Mucosa of gallbladder (tissue), 1 donor: ENCODE results near the gene MEG3. TPM values are rescaled to one million over a fixed set of nuclear protein-coding genes. Genes with fewer than 3 reads are reported as not detected.

Experiments
- DNase-seq: peaks from one replicate; pipeline ENCODE4 v3.0.0-alpha.2; 2020; ENCODE audit warnings: low spot score
- total RNA-seq: library from RNA; stranded (reverse); gene quantifications from one replicate; pipeline ENCODE4 v1.2.1, GENCODE V29; 2021
- donor health status: DM: no; HTN: no; CAD: no.

Gene MEG3
- total RNA-seq, 1 donor from 2014 or later: 132 TPM

GRCh38 chr14:100832311-100832960 lies 6.5 kb downstream of the MEG3 start:
- no peak for DNase-seq

DNA sequence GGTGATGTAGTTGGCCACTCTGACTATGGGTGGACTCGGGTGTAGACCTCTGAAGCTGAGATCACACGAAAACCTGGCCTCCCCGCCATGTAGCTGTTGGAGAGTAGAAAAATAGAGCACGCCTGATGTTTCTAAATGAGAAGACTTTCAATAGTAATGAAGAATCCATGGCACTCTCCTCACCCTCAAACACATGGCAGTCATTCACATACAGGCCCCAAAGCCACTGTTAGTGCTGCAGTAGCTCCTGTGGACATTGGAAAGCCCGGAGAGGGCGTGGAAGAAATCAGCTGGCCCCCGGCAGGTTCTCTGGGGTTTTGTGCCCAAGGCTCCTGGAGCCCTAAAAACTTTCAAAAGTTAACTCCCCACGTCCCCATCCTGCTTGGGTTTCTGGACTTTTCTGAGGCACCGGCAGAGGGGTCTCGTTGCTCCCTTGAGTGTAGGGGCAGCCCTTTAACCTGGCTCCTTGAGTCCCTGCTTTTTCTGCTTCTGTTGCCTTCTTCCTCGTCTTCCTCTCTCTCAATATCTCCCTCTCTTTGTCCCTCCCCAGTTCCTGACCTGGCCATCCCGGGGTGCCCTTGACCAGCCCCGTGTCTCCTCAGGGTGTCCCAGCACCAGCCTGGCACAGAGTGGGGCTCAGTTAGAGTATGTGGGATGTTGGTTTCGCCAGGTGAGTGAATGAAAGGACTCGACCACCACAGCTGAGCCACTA lies 8.3 kb downstream of the MEG3 start:
- no peak for DNase-seq

- DNase-seq: no peak
These were observed 9.1 kb downstream of the MEG3 start for GRCh38 chr14:100834794-100835547.

DNA sequence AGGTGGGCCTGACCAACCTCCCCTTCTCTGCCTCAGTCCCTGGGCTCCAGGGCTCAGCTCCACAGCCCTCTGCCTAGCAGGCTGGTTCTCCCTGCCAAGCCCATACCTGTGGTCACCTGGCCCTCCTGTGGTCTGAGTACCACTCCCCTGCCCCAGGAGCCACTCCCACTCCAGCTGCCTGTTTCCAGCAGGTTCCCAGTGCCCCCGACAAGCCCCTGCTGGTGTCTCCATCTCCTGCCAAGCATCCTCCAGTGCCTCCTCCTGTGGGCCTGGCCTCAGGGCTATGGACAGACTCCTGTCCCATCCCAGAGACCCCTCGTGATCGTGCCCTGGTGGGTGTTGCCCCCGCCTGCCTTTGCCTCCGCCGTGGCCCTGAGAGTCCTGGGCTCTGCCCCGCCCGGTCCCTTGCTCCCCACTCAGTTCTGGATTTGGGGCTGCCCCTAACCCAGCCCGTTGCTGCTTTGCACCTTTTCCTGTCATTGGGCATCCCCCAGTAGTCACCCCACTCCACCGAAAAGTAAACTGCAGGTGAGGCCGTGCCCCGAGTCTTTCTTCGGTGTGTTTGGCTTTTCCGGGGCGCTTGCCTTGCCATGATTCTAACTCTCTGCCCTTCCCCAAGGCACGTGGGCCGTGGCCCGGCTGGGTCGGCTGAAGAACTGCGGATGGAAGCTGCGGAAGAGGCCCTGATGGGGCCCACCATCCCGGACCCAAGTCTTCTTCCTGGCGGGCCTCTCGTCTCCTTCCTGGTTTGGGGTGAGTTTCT lies 9.8 kb downstream of the MEG3 start:
- no peak for DNase-seq

DNA sequence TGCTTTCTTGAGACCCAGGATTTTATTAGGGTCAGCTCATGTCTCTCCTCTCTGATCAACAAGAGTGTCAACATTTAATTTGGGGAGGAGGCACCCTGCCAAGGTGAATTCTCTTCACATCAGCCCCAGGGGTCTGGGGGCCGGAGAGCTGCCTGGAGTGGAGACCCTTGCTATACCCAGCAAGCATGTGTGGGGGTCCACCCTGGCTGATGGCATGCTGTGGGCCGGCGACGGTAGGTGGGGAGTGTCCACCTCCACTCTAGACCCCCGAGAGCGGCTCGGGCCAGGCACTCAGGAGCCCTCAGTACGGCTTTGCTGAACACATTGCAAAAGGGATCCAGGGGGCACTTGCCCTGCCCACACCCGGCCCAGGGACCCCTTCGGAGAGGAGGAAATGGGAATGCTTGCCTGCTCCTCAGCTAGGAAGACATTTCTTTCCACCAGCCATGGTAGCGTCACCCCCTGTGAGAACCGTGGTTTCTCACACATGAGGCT lies 10.4 kb downstream of the MEG3 start:
- no peak for DNase-seq

DNA sequence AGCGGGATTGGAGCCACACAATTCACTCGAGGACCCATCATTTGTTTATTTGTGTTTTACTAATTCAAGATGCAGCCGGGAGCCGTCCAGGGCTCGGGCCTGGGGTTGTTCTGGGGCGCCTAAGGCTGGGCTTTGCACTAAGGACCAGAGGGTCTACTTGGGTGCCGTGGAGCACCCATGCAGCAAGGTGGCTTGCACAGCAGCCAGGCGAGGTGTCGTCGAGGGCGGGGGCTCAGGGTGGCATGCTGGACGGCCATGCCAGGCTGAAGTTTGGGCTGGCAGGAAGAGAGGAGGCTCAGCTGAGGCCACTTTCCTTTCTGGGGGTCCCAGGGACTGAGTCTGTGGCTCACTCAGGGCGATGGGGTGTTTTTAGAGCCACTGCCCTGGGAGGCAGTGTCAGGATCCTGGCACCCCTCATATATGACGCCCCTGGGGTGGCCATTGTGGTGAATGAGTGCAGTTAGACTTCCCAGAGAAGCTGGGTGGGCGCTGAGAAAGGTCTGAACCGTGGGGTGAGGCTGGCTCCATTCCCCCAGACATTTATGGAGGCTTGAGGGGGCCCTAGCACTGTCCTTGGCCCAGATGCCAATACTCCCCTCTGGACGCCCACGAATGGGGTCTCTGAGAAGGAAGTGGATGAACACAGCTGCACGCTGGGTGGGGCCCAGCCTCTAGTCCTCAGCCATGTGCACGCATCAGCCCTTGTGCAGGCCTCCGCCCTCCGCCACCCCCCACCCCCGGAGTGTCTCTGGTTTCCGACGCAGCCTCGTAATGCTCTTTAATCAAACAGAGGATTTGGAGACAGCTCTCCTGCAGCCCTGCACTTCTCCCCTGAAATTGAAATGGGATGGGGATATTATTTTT lies 11.3 kb downstream of the MEG3 start:
- DNase-seq: no peak

DNA sequence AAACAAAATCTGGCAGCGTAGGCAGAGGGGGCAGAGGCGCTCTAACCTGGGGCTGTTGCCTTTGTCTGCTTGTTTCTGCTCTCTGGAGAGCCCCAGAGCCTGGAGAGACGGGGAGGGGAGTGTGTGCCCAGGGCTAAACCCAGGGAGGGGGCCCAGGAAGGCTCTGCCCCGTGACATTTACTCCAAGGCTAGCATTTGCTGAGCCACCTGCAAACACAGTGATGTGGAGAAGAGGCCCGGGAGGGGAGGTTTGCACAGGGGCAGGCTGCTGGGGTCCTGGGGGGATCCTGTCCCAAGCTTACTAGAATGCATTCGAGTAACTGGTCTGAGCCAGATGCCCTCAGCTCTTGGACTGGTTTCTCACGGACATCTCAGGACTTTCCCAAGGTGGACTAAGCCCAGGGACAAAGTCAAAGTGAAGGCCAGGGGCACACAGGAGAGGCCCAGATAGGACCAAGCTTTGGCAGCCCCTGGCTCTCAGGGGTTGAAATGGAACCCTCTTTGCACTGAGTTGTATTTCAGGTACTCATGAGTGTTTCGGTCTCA lies 12.0 kb downstream of the MEG3 start:
- no peak for DNase-seq

DNA sequence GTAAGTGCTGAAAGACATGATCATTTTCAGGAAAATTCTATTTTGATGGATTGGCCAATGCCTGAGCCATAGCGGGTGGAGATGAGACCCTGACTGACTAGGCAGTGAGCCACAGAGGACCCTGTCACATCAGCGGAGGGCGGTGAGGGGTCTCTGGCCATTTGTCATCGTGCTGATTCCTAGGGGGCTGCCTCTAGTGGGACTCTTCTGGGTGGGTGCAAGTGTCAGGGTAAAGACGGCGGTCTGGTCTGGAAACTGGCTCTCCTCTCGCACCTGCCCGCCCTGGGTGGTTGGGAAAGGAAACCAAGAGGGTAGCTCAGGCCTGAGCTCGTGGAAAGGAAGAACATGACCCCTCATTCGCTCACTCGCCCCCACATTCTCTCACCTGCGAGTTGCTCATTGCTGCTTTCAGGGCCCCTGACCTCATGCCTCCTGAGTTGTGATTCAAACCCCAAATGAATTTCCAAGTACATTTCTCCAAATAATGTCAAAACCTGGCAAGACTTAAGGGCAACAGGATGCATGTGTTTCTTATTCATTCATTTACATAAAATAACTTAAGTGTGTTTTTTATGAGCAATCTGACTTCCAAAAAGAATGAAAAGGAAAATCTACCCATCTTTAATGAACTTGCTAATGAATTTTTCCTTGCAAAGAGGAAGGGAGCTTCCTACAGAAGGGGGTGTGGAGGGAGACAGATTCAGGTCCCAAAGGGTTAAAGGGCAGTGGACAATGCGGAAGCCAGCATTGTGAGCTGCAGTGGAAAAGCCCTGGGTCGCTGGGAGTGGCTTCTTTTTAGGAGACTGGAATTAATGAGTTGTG lies 12.8 kb downstream of the MEG3 start:
- DNase-seq: no peak

DNA sequence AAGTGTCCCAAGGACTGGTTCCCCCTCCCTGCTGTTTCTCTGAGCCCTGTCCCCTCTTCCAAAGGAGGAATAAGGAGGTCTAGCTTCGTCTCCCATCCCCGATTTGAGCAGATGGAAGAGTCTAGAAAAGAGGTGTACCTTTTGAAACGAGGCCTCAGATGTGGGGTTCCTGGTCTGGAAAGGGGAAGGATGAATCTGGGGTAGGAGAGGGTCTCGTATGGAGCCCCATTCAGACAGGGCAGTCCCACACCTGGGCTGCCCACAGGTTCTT lies 13.3 kb downstream of the MEG3 start:
- DNase-seq: no peak

DNA sequence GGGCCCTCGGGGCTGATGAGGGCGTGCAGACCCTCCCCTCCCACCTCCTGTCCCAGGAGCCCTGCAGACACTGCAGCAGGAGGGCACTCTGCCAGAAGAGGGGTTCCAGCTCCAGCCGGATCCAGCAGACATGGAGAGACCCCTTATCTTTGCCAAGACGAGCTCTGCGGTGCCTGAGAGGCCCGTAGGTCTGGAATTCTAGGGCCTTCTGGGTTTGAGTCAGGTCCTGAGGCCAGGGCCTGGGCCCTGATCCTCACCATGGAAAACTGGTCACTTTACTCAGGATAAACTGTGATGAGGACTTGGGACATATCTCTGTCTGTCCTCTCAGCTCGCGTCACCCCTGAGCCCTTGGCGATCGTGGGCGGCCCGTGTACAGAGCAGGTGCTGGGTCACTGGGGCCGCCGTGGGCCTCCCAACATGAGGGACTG lies 13.8 kb downstream of the MEG3 start:
- no peak for DNase-seq

GRCh38 chr14:100840286-100841065 lies 14.6 kb downstream of the MEG3 start:
- no peak for DNase-seq

GRCh38 chr14:100841066-100841760 lies 15.3 kb downstream of the MEG3 start:
- no peak for DNase-seq

GRCh38 chr14:100841761-100842403 lies 16.0 kb downstream of the MEG3 start:
- DNase-seq: no peak

DNA sequence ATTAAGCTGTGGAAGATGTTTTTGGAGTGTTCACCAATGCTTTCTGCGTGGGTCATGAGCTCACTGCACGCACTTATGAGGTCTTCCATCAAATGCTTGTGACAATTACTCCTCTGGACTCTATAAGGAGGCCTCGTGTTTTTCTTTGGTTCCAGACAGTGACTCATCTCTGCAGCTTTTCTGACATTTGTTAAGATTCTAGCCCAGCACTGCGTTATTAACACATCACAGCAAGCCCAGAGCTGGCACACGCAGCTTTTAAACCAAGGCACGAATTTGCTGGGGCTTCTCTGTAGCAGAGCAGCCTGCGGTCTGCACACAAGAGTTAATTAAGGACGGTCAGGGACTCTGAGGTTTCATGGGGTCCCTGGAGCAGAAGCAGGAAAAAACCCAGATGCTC lies 16.9 kb downstream of the MEG3 start:
- DNase-seq: peak; percentile 23

GRCh38 chr14:100844082-100844408 lies 18.1 kb downstream of the MEG3 start:
- DNase-seq: no peak

GRCh38 chr14:100844421-100844820 lies 18.5 kb downstream of the MEG3 start:
- no peak for DNase-seq

- DNase-seq: no peak
These were observed 18.9 kb downstream of the MEG3 start for GRCh38 chr14:100844846-100845245.

DNA sequence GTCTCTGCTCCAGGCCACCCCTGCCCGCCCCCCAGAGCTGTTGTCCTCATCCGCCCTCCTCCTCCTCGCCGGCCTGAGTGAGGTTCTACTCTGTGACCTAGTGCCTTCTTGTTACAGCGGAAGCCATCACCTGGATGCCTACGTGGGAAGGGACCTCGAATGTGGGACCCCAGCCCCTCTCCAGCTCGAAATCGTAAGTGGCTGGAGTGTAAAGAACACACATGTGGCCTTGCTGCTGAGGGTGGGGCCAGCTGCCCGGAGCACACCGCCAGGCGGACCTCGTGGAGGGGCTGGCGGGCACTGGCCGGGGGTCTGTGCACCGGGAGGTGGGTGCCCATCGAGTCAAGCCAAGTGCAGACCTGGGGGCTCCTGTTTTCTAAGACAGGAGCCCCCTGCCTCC lies 19.4 kb downstream of the MEG3 start:
- DNase-seq: no peak
